ENCODE measurements around the gene RNF126.
A peak's percentile ranks its signal among the peaks of the same experiment; 100 is the strongest.
"Not testable (repeated sequence)": the region's sequence is repeated elsewhere in the genome, so short reads cannot be mapped to it uniquely, and the experiment has no call there.

RNF126 gene

DNA sequence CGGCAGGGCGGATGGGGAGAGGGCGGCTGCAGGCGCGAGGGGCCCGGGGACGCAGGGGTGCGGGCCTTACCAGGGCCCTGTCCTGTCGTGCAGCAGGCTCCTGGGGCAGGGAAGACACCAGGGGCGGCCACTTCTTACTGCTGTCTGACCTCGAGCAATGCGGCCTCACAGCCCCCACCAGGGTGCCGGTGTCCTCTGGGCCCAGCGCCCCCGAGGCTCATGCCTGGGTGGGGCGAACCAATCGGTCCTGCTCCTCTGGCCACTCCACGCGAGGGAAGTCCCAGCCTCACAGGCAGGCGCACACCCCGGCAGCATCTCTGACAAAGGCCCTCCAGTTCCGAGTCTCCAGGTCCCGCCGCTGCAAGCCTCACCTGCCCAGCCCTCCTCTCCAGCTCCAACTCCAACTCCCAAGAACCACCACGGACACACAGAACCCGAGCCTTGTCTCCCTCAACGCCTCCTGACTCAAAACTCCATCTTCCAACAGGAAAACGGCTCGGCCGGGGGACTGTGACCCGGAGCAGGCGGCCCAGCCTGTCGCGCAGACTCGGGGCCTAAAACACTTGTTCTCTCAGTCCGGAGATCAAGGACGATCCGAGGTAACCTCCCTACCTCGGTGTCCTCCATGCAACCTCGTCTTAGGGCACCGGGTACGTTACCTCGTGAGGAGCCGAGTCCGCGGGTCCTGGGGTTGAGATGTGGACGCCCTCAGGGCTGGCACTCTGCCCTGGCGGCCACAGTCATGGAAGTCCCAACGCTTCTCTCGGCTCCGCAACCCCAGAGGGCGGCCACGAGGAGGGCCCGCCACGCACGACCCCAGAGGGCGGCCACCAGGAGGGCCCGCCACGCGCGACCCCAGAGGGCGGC lies 16.9 kb downstream of the RNF126 start:
- DNase-seq, result no peak

DNA sequence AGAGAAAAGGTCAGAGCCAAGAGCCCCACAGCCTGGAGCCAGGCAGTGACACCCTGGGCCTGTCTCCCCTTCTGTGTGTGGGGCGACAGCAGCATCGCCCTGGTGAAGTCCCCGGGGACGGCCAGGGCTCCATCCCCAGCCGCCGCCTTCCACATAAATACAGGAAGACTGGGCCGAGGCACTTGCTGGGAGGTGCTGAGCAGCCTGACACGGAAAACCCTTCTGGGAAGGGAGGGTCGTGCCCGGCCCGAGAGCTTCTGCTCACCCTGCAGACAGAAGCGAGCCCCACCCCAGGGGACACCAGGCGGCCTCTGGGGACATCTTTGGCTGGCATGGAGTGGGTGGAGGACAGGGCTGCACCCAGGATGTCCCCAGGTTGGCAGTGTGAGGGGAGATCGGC lies 18.2 kb downstream of the RNF126 start:
- no peak for DNase-seq

DNA sequence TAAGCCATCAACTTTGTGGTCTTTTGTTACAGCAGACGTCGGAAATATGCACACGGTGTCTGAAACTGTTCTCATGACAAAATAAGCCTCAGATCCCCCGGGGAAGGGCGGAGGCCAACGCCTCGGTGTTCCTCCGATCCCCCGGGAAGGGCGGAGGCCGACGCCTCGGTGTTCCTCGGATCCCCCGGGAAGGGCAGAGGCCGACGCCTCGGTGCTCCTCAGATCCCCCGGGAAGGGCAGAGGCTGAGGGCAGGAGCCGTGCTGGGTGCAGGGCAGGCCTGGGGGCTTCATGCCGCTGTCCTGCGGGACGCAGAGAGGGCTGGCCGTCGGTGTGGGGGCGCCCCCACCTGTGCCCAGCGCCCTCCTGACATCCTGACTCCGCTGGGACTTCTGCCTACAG lies 18.7 kb downstream of the RNF126 start:
- no peak for DNase-seq

DNA sequence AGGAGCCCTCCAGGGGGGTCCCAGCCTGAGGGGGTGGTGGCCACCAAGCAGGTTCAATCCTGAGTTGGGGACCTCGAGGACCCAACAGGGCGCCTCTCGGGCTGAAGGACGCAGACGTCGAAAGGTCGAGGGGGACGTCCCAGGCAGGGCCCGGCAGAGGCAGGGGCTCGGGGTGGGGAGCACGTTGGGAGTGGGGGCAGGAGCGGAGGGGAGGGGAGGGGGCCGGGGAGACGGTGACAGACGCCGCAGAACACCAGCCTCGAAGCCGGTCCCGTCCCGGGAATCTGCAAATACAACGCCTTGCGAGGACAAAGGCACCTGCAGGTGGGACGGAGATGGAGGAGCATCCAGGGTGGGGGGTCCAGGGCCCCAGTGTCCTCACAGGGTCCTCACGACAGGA lies 19.3 kb downstream of the RNF126 start:
- DNase-seq, result no peak

DNA sequence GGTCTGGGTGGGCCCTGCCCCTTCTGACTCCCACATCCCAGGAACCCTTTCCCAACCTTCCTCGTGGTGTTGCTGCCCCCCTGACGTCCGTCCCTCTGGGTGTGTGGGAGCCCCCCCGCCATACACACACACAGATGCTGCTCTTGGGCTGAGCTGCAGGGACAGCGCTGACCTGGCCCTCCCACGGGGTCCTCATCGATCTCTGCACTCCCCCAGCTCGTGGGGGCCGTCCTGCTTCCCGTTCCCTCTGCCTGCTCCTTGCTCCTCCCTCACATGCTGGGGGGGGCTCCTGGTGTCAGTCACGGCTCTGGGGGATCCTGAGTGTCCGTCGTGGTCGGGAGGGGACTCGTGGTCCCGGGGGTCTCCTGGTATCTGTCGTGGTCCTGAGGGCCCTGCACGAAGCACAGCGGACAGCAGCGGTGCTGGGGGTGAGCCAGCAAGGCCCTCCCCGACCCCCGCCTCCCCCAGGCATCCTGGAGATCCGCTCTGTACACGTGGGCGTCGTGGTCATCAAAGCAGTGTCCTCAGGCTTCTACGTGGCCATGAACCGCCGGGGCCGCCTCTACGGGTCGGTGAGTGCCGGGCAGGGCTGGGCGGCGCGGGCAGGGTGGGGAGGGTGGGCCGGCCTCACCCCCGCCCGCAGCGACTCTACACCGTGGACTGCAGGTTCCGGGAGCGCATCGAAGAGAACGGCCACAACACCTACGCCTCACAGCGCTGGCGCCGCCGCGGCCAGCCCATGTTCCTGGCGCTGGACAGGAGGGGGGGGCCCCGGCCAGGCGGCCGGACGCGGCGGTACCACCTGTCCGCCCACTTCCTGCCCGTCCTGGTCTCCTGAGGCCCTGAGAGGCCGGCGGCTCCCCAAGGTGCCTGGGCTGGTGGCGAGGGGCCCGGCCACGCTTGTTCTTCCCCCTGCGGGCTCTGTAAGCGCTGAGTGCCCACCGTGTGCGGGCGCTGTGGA lies 20.0 kb downstream of the RNF126 start:
- DNase-seq, result no peak

GRCh38 chr19:641702-642101 lies 21.3 kb downstream of the RNF126 start:
- DNase-seq, result no peak

DNA sequence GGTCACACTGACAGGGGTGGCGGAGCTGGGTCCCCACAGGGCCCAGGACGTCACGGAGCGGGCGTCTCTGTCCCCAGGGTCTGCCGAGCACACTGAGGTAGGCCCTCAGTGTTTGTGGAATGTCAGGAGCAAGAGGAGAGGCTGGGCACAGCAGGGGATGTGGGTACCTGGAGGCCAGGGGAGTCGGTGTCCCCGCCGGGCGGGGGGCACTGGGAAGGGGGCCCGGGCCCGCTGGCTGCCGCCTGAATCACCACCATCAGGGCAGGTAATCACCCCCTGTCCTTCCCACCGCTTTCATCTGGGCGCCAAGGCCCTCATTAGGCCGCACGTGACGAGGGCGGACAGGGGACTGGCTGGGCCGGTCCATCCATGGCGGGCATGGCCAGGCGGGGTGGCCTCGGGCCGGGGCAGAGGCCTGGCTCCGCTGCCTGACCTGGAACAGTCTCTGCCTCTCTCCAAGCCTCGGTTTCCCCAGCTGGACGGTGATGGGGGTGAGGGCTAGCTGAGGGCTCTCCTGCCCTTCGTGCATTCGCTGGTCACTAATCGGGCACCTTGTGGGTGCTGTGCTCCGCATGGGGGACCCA lies 22.3 kb downstream of the RNF126 start:
- no peak for DNase-seq

DNA sequence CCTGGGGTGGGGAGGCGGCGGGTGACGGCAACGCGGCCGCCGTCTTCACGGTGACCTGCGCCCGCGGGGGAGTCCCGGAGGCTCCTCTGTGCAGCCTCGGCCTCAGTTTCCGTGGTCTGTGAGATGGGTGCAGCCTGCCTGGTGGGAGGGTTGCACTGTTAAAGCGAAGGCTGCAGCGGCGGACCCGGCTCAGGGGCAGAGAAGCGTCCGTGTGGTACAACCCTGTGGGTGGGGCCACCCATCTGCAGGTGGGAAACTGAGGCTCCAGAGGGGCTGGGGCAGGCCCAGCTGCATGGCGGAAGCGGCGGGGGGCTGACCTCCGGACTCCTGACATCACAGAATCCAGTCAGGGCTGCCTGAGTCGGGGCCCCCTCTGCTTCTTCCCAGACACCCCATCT lies 22.9 kb downstream of the RNF126 start:
- no peak for DNase-seq

DNA sequence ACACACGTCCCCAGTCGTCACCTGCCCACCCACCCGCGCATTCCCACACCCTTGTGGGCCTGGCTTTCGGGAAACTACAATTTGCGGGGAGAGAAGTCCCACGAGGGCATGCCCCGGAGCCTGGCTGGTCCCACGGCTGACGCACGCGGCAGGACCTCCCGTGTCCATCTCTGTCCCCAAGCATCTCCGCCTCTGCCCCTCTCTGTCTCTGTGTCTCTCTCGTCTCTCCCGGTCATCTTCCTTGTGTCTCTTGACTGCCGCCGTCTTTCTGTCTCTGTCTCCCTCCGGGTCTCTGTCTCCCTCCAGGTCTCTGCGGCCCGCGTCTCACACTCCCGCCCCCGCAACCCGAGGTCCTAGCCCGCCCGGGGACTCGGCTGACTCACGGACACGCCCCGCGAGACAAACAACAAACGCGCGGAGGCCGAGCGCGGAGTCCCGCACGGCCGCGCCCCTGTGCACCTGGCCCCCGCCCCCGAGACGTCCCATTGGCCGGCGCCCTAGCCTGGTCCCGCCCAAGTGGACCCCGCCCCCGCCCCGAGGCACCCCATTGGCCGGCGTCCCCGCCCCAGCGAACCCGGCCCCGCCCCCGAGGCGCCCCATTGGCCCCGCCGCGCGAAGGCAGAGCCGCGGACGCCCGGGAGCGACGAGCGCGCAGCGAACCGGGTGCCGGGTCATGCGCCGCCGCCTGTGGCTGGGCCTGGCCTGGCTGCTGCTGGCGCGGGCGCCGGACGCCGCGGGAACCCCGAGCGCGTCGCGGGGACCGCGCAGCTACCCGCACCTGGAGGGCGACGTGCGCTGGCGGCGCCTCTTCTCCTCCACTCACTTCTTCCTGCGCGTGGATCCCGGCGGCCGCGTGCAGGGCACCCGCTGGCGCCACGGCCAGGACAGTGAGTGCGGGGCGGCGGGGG lies 23.5 kb downstream of the RNF126 start, which contains the start of gene FGF22:
Gene FGF22, plus strand, starts transcription at position 627 of the 908 bp plus-strand sequence. Its CDS starts 47 bp downstream, at position 674.
- DNase-seq, result peak; percentile 99

DNA sequence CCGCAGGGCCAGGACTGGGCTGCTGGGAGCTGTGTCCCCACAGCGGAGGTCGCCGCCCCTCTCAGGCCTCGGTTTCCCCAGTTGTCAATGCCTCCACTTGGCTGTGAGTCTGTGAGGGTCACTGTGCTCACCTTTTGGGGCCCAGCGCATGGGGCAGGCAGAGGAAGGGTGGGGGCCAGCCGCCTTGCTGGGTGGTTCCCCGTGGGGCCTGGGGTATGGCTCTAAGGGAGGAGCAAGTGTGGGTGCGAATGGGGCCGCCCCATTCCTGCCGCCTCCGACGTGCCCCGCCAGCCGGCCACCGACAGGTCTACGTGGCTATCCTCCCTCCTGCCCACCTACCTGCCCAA lies 24.1 kb downstream of the RNF126 start:
- no peak for DNase-seq

- DNase-seq, result no peak
These were observed 27.9 kb downstream of the RNF126 start for GRCh38 chr19:634975-635652.

- no peak for DNase-seq
These were observed 29.0 kb downstream of the RNF126 start for GRCh38 chr19:633786-634639.

- DNase-seq, result peak; percentile 93
These were observed 29.8 kb downstream of the RNF126 start, which contains the start of gene POLRMT for GRCh38 chr19:633068-633785. TSS of gene POLRMT (minus strand) at chr19:633537. CDS start at chr19:633512, 25 bp downstream.

DNA sequence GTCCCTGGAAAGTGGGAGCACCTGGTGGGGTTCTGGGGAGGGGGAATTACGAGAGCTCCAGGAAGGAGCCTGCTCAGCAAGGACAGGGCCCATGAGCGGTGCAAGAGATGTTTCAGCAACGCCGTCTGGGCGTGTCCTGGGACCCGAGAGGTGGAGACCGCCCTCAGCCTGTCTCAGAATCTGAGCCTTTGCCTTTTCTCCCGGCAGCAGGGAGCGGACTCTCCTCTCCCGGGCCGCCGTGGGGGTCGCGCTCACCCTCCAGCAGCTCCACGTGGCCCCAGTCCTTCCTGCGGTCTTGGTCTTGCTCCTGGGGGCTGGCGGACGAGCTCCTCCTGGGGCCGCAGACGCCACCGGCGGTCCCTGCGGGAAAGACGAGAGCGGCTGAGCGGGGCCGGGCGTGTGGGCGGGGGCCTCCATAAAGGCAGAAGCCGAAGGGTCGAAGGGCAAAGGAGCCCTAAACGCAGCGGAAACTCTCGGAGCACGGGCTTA lies 30.4 kb downstream of the RNF126 start:
- peak; percentile 35 for DNase-seq

GRCh38 chr19:629961-630714 lies 32.9 kb downstream of the RNF126 start:
- DNase-seq, result no peak

- DNase-seq, result not testable (repeated sequence)
These were observed 33.5 kb downstream of the RNF126 start for GRCh38 chr19:629515-629914.

- DNase-seq, result no peak
These were observed 34.8 kb downstream of the RNF126 start for GRCh38 chr19:628168-628567.

DNA sequence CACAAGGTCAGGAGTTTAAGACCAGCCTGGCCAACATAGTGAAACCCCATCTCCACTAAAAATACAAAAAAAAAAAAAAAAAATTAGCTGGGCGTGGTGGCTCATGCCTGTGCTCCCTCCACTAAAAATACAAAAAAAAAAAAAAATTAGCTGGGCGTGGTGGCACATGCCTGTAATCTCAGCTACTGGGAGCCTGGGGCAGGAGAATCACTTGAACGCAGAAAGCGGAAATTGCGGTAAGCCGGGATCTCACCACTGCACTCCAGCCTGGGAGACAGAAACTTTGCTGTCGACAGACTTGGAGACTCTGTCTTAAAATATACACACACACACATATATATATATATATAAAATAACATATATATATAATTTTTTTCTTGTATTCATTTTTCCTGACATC lies 36.4 kb downstream of the RNF126 start:
- not testable (repeated sequence) for DNase-seq

GRCh38 chr19:625257-625656 lies 37.8 kb downstream of the RNF126 start:
- no peak for DNase-seq

All from activated T-cell treated with anti-CD3 and anti-CD28 coated beads, Interleukin-2, amount 50 U/mL, for 1 hour (primary cell).